Left renal cortex interstitium (tissue), 4 donors: ENCODE data around the gene TTC9. TPM values are rescaled to one million over a fixed set of nuclear protein-coding genes. Genes with fewer than 3 reads are reported as not detected.
"Not testable (repeated sequence)": the region's sequence is repeated elsewhere in the genome, so short reads cannot be mapped to it uniquely, and the experiment has no call there.

Experiments used
- DNase-seq, 4 donors: peaks; one replicate each; pipeline ENCODE4 v3.0.0-alpha.2; 2013; ENCODE audit warnings: low read depth in 4 of 4, low spot score in 2 of 4, missing footprints in 1 of 4
- polyA plus RNA-seq, 4 donors: library from polyadenylated mRNA; unstranded; fragments of 120-200 nt; gene quantifications; one replicate each; pipeline ENCODE4 v1.2.1, GENCODE V29; 2013; ENCODE audit not compliant: insufficient read length in 4 of 4

Gene TTC9
- polyA plus RNA-seq, 4 donors: 3.0 to 3.8 (median 3.4) TPM

- no peak for DNase-seq
These were observed 30.2 kb downstream of the TTC9 start for GRCh38 chr14:70671652-70672644.

- DNase-seq: no peak
These were observed 35.6 kb downstream of the TTC9 start for GRCh38 chr14:70677341-70677740.

GRCh38 chr14:70680748-70681147 lies 39.0 kb downstream of the TTC9 start:
- no peak for DNase-seq

- no peak for DNase-seq
These were observed 42.3 kb downstream of the TTC9 start for GRCh38 chr14:70683983-70684382.

GRCh38 chr14:70685474-70686197 lies 43.9 kb downstream of the TTC9 start:
- no peak for DNase-seq

GRCh38 chr14:70692210-70692609 lies 50.5 kb downstream of the TTC9 start:
- DNase-seq: no peak

- DNase-seq: no peak
These were observed 54.3 kb downstream of the TTC9 start for GRCh38 chr14:70696026-70696425.

- no peak for DNase-seq
These were observed 56.0 kb downstream of the TTC9 start for GRCh38 chr14:70697701-70698100.

- no peak for DNase-seq
These were observed 56.6 kb downstream of the TTC9 start for GRCh38 chr14:70698288-70698687.

GRCh38 chr14:70699646-70700045 lies 57.9 kb downstream of the TTC9 start:
- DNase-seq: no peak

GRCh38 chr14:70700955-70701585 lies 59.4 kb downstream of the TTC9 start:
- DNase-seq: no peak

- no peak for DNase-seq
These were observed 59.9 kb downstream of the TTC9 start for GRCh38 chr14:70701610-70702009.

- no peak for DNase-seq
These were observed 60.4 kb downstream of the TTC9 start for GRCh38 chr14:70702161-70702560.

GRCh38 chr14:70703621-70704168 lies 62.0 kb downstream of the TTC9 start:
- DNase-seq: not testable (repeated sequence)

- no peak for DNase-seq
These were observed 63.2 kb downstream of the TTC9 start for GRCh38 chr14:70704960-70705359.

- no peak for DNase-seq
These were observed 64.5 kb downstream of the TTC9 start for GRCh38 chr14:70706177-70706576.

GRCh38 chr14:70707138-70708038 lies 65.7 kb downstream of the TTC9 start:
- DNase-seq: no peak

GRCh38 chr14:70708717-70709570 lies 67.2 kb downstream of the TTC9 start:
- no peak for DNase-seq
